NK-92 (cell line): ENCODE data around the gene SLC44A2.

ENCODE experiments used
- DNase-seq: peaks from one replicate; lab custom pipeline; 2025; ENCODE audit not compliant: unreplicated experiment; lab: John Stamatoyannopoulos, UW

Gene SLC44A2

DNA sequence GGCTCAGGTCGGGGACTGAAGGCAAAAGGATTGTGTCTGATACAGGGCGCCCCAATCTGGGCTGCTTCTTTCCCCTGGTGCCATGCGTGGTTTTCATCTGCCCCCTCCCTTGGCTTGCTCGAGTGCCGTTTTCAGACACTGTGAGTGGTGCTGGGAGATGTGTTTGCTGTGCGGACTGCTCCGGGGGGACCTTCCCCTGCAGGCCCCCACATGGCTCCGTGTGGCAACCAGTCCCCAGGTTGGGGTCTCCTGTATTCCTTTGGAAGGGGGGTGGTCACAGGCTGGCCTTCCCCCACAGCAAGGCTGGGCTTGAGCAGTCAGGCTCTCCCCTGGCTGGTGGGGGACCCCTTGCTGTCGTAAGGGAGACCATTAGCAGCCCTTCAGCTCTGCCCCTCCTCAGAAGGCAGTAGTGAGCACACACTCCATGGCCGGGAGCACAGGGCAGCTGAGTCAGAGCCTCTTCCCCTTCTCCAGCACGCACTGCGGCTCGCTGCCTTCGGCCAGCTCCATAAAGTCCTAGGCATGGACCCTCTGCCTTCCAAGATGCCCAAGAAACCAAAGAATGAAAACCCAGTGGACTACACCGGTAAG lies 55.3 kb downstream of the SLC44A2 start:
- DNase-seq, result no peak

DNA sequence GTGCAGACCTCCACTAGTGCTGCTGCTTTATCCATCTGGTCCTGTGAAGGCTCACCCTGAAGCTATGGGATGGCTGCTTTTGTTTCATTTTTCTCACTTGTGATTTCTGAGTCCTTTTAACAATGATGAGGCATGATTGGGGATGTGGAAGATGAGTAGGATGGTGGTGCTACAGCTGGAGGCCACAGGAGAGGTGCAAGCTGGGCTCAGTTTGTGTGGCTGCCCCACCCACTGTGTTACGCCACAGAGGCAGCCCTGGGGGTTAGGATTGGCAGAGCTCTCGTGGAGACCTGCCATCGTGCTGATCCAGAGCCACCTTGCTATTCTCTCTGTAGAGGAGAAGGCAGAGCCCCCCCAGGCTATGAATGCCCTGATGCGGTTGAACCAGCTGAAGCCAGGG lies 56.3 kb downstream of the SLC44A2 start:
- DNase-seq, result no peak

DNA sequence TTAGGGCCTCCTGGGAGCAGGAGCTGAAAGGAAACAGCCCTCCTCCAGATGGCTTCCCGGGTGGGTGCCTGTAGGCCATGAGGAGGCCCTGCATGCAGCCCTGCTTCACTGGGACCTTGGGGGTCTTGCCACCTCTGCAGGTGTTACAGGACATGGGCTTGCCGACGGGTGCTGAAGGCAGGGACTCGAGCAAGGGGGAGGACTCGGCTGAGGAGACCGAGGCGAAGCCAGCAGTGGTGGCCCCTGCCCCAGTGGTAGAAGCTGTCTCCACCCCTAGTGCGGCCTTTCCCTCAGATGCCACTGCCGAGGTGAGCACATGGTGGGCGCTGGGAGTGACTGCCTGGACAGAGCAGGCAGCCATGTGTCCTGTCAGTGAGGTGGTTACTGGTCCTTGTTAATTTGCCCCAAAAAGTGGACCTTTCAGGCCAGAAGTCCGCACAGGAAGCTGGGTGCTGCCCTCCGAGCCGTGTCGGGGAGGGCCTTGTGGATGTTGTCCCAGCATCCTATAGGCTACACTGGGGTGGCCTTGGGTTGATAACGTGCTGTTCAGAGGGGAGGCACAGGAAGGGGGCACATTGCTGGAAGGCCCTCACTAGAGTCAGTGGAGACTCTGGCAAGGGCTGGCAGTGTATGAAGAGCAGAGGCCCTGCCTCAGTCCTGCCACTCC lies 57.2 kb downstream of the SLC44A2 start:
- no peak for DNase-seq

DNA sequence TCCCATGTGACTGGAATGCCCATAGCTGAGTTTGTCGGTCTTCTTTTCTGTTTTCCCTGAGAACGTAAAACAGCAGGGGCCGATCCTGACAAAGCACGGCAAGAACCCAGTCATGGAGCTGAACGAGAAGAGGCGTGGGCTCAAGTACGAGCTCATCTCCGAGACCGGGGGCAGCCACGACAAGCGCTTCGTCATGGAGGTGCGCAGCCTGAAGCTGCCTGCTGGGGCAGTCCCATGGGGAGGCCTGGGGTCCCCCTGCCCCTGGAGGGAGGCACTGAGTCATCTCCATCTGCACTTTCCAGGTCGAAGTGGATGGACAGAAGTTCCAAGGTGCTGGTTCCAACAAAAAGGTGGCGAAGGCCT lies 57.7 kb downstream of the SLC44A2 start:
- DNase-seq, result no peak

DNA sequence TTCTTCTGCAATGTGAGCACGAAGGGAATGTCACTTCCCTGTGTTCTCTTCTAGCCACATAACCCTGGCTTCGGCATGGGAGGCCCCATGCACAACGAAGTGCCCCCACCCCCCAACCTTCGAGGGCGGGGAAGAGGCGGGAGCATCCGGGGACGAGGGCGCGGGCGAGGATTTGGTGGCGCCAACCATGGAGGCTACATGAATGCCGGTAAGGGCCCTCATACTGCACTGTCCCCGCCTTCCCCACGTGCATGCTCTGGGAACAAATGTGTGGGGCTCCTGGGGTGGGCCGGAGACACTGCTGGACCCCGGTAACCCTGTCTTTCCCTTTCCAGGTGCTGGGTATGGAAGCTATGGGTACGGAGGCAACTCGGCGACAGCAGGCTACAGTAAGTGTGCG lies 58.2 kb downstream of the SLC44A2 start:
- no peak for DNase-seq

GRCh38 chr19:10685210-10685609 lies 59.9 kb downstream of the SLC44A2 start:
- DNase-seq, result no peak

DNA sequence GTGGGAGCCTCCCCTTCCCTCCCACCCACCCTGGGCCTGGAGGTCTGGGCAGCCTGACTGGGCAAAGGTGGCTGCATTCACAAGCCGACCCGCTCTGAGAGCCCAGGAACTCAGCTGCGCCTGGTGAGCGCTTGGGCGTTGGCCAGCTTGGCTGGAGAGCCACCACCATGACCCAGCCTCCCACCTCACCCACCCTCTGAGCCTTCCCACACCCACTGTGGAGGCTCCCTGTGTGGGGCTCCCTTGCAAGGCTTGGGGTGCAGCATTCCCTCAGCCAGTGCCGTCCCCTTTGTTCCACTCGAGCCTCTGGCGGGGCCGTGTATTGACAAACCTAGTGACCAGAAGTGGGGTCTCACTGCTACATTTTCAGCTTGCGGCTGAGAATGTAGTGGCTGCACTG lies 60.8 kb downstream of the SLC44A2 start:
- DNase-seq, result no peak

- no peak for DNase-seq
Observed at GRCh38 chr19:10686661-10687517, 61.5 kb downstream of the SLC44A2 start.

- no peak for DNase-seq
Observed at GRCh38 chr19:10687518-10688288, 62.4 kb downstream of the SLC44A2 start.

GRCh38 chr19:10688545-10689280 lies 63.4 kb downstream of the SLC44A2 start:
- DNase-seq, result no peak

DNA sequence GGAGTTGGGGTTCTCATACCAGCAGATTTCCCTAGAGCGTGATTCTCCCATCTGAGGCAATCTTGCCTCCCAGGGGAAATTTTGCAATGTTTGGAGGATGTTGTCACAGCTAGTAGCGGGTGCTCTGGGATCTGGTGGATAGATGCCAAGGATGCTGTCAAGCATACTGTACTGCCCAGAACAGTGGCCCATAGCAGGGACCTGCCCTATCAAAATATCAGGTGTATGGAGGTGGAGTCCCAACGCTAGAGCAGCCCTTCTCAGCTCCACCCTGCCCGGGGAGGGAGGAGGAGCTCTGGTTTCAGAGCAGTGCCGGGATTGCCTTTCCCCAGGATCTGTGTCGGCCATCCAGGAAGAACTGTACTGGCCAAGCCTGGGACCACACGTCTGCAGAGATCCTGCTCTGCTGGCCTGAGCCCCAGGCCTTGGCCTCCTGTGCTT lies 65.0 kb downstream of the SLC44A2 start:
- DNase-seq, result no peak

GRCh38 chr19:10691178-10691881 lies 66.0 kb downstream of the SLC44A2 start:
- no peak for DNase-seq

DNA sequence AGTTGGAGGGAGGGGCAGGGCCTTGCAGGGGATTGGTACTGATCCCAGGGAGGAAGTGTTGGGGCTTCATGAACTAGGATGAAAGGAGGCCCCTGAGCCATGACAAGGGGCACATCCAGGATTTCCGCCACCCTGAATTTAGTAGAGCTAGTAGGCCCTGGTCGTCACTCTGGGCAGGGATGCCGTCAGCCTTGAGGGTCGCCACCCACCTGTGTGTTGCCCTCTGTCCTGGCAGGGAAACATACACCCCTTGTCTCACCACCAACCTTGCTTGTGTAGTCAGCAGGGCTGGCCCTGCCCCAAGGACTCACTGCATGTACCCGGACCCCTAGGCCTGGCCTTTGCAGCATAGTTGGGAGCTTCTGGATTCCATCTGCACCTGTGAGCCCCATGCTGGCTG lies 66.5 kb downstream of the SLC44A2 start:
- no peak for DNase-seq

- DNase-seq, result no peak
Observed at GRCh38 chr19:10692673-10693264, 67.4 kb downstream of the SLC44A2 start.
